MCF 10A (cell line): ENCODE measurements around the gene FAM227A. TPM values are rescaled to one million over a fixed set of nuclear protein-coding genes. Genes with fewer than 3 reads are reported as not detected.

ENCODE experiments used
- BruUV-seq: library from RNA; stranded (reverse); fragments of 400-500 nt; replicated peaks from 2 replicates; lab custom pipeline; 2021; lab: Mats Ljungman, UMichigan
- CTCF ChIA-PET: fragments of 300-600 bp; sonication (Branson Sonifier 250); formaldehyde crosslinking; extraction: SDS; loops from one replicate; lab custom pipeline; 2021; ENCODE audit warnings: antibody characterized with exemption, inconsistent platforms; lab: Yijun Ruan, JAX
- POLR2A ChIA-PET: fragments of 300-600, 350-650 bp; sonication (Branson Sonifier 250); formaldehyde crosslinking; extraction: SDS; loops from one replicate; lab custom pipeline; 2020; ENCODE audit warnings: antibody characterized with exemption, inconsistent platforms; lab: Yijun Ruan, JAX
- DNase-seq: peaks from one replicate; pipeline ENCODE4 v3.0.0-alpha.2; 2018; ENCODE audit not compliant: unreplicated experiment
- H3K27ac Mint-ChIP-seq: one replicate; pipeline ENCODE4 v1.8.0; 2022; ENCODE audit warnings: mild to moderate bottlenecking, low read depth, mixed read lengths; ENCODE audit not compliant: unreplicated experiment
- H3K27me3 Mint-ChIP-seq: one replicate; pipeline ENCODE4 v1.8.0; 2022; ENCODE audit warnings: mixed read lengths; ENCODE audit not compliant: insufficient read depth, unreplicated experiment
- H3K36me3 Mint-ChIP-seq: one replicate; pipeline ENCODE4 v1.8.0; 2022; ENCODE audit warnings: mild to moderate bottlenecking, moderate library complexity, mixed read lengths; ENCODE audit not compliant: insufficient read depth, unreplicated experiment
- H3K4me1 Mint-ChIP-seq: one replicate; pipeline ENCODE4 v1.8.0; 2022; ENCODE audit warnings: mixed read lengths; ENCODE audit not compliant: insufficient read depth, unreplicated experiment
- H3K4me3 Mint-ChIP-seq: one replicate; pipeline ENCODE4 v1.8.0; 2022; ENCODE audit warnings: mild to moderate bottlenecking, moderate library complexity, mixed read lengths; ENCODE audit not compliant: unreplicated experiment
- H3K9me3 Mint-ChIP-seq: one replicate; pipeline ENCODE4 v1.8.0; 2022; ENCODE audit warnings: mixed read lengths; ENCODE audit not compliant: unreplicated experiment
- intact Hi-C: fragments of 100-400 bp; cut with micrococcal nuclease; formaldehyde crosslinking; loops from 2 replicates; pipeline ENCODE4 v1.14.1; 2022
- total RNA-seq: library from RNA; stranded (reverse); gene quantifications from 2 replicates; pipeline ENCODE4 v1.2.3, GENCODE V29; 2022
- TF ChIP-seq, protein P1 (sequence below): fragments of 200-600 bp; IDR thresholded peaks from one replicate; pipeline ENCODE4 v1.8.0; 2022; ENCODE audit warnings: antibody characterized with exemption, mild to moderate bottlenecking; ENCODE audit not compliant: unreplicated experiment

FAM227A gene
- total RNA-seq, 1 experiment from 2014 or later = 2.3 TPM

DNA sequence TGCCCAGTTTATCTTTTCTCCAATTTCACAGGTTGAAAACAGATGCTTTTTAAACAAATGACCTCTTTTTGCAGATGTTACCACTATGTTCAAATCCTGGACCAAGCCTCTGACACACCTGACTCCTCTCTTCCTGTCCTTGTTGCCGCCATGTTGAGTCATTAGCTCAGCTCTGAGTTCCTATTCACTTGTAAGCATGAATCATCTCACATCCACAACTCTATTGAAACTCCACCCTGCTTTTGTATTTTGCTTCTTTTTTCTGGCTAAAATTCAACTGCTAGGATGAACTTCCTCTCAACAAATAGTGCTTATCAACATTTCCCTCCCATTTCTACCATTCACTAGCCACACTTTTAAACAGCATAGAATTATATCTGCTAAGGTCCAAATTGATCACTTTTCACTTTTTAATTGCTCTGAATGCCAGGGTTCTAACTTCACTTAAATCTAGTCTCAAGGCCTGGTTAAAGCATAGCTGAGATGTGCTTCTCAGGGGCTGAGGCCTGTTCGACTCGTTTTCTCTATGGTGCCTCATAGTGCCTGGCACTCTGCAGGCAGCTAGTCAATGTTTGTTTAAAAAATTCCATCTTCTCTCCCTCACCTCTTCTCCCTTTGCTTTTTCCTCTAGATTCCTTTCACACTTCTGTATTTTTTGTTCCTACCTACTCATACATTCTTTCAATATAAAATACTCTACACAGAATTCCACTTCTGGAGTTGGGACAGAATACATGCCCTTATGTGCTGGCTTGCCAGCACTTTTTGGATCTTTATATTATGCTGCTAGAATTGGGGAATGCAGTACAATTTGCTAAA is 40.6 kb upstream of the FAM227A start:
- no TSS peak for BruUV-seq
- Mint-ChIP-seq H3K27ac (peak overlapping the region; percentile 81), H3K4me1 (peaks cover 33% of the 10 kb centered on the region), H3K4me3 (peak overlapping the region; percentile 79), H3K9me3 (no peaks in the 10 kb centered on the region), H3K27me3 (no peaks in the 10 kb centered on the region), H3K36me3 (peaks cover 37% of the 10 kb centered on the region)
- CTCF ChIA-PET = interaction anchor here (4.9 kb wide), 1 partner anchor 14 kb away, joined by 40 read pairs; the partner anchor contains the start of gene TOMM22
- POLR2A ChIA-PET = interaction anchor here (0.5 to 8.7 kb wide), 12 partner anchors 10 to 1155 kb away, joined by 3 to 223 read pairs (median 4); partner anchors contain the start of genes CBY1, FAM227A, GTPBP1 and SUN2
- peak; percentile 83 for DNase-seq
- intact Hi-C loops = no loop called here
- TF ChIP-seq, protein P1, sequence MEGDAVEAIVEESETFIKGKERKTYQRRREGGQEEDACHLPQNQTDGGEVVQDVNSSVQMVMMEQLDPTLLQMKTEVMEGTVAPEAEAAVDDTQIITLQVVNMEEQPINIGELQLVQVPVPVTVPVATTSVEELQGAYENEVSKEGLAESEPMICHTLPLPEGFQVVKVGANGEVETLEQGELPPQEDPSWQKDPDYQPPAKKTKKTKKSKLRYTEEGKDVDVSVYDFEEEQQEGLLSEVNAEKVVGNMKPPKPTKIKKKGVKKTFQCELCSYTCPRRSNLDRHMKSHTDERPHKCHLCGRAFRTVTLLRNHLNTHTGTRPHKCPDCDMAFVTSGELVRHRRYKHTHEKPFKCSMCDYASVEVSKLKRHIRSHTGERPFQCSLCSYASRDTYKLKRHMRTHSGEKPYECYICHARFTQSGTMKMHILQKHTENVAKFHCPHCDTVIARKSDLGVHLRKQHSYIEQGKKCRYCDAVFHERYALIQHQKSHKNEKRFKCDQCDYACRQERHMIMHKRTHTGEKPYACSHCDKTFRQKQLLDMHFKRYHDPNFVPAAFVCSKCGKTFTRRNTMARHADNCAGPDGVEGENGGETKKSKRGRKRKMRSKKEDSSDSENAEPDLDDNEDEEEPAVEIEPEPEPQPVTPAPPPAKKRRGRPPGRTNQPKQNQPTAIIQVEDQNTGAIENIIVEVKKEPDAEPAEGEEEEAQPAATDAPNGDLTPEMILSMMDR = no peak

DNA sequence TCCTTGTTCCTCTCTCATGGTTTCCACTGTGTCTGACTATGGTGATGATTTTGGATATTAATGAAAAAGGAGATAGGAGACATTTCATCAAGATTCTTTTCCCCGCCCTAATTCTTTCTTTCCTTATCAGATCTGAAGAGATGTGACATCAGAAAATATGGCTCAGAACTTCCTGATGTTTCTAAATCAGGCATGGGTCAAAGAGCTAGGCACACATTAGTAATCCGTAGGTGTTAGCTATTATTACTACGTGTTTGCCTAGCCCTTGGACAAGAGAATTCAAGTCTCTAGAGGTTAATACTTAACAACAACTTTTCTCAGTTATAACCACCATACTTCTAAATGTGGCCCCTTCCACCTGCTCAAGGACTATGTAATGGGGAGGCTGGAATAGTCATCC is 38.7 kb upstream of the FAM227A start:
- Mint-ChIP-seq H3K27ac (no peak overlapping the region), H3K4me1 (peaks cover 33% of the 10 kb centered on the region), H3K36me3 (peaks cover 54% of the 10 kb centered on the region), H3K4me3 (no peak overlapping the region), H3K27me3 (no peaks in the 10 kb centered on the region), H3K9me3 (no peaks in the 10 kb centered on the region)
- no peak for DNase-seq
- TF ChIP-seq, protein P1 = no peak
- CTCF ChIA-PET = interaction anchor here (0.6 kb wide), 1 partner anchor 154 kb away, joined by 4 read pairs; no protein-coding TSS in a partner anchor
- BruUV-seq = no TSS peak
- intact Hi-C loops = no loop called here
- POLR2A ChIA-PET = interaction anchor here (1.0 to 8.7 kb wide), 4 partner anchors 8 to 38 kb away, joined by 3 to 223 read pairs (median 61); partner anchors contain the start of genes GTPBP1 and TOMM22

DNA sequence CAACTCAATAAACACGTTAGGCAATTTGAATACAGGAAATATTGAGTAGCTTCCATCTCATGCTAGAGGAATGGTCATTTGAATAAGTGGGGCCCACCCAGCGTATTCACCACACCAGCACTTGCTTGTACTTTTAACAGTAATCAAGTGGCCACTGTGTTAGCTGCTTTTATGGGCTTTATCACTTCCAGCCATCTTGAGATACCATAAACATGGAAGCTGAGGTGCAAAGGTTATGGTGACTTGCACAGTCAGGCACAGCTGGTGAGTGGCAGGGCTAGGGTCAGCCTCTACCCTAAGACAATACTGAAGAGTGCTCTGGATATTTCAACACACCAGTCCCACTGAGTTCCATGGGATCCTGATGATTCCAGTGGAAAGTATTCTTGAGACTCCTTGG is 37.9 kb upstream of the FAM227A start:
- no TSS peak for BruUV-seq
- CTCF ChIA-PET = no interaction called here
- Mint-ChIP-seq H3K27me3 (no peaks in the 10 kb centered on the region), H3K9me3 (no peaks in the 10 kb centered on the region), H3K36me3 (peaks cover 62% of the 10 kb centered on the region), H3K4me3 (no peak overlapping the region), H3K27ac (no peak overlapping the region), H3K4me1 (peaks cover 33% of the 10 kb centered on the region)
- TF ChIP-seq, protein P1 = no peak
- intact Hi-C loops = no loop called here
- POLR2A ChIA-PET = interaction anchor here (7.9 to 8.7 kb wide), 2 partner anchors 10 to 12 kb away, joined by 118 to 223 read pairs; partner anchors contain the start of genes GTPBP1 and TOMM22
- DNase-seq = no peak

DNA sequence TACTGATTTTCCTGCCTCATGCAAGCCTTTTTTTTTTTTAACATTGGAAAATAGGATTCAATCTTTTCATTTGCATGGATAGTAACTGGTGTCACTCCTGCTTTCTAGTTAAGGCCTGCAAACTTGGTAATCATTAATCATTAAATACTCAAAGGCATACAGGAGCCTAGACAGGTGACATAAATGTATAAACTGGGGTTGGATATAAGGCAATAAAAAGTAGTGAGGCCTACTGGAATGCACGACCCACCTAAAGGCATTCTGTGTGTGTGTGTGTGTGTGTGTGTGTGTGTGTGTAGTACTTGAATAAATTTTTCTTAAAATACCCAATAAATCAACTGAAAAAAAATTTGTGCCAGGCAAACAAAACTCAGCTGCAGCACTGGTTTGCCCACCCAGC is 33.5 kb upstream of the FAM227A start:
- Mint-ChIP-seq H3K9me3 (no peaks in the 10 kb centered on the region), H3K27me3 (no peaks in the 10 kb centered on the region), H3K36me3 (peaks cover 90% of the 10 kb centered on the region), H3K27ac (no peak overlapping the region), H3K4me3 (no peak overlapping the region), H3K4me1 (peaks cover 10% of the 10 kb centered on the region)
- POLR2A ChIA-PET = interaction anchor here (0.7 to 1.8 kb wide), 3 partner anchors 9 to 26 kb away, joined by 4 to 9 read pairs (median 4); partner anchors contain the start of gene GTPBP1
- TF ChIP-seq, protein P1 = no peak
- no peak for DNase-seq
- CTCF ChIA-PET = no interaction called here
- BruUV-seq = no TSS peak
- intact Hi-C loops = no loop called here
